ENCODE data around the gene MFN2. TPM values are rescaled to one million over a fixed set of nuclear protein-coding genes. Genes with fewer than 3 reads are reported as not detected.

The MFN2 gene
- total RNA-seq, 4 donors from 2014 or later: 176 to 282 (median 217) TPM

- TF ChIP-seq POLR2A (IDR thresholded peaks at IDR 0.05) (no peak), CTCF (IDR thresholded peaks at IDR 0.05 in 4 of 5, conservative IDR thresholded peaks at IDR 0.05 in 1 of 5) (no peak)
- DNase-seq (no peak), ATAC-seq (no peak)
- H3K36me3 ChIP-seq: peaks cover 0 to 46% of the 10 kb centered on the region in 2 donors
- intact Hi-C loops (cut with DNase I; ENCODE audit: low total_unique reads) (no loop called here), in situ Hi-C loops (cut with MboI; ENCODE audit: low sequenced_read_pairs in 4 of 4) (loop anchor here in 2 of 4 donors (25.0 kb wide), 1 partner anchor 120 kb away; the partner anchor contains the start of gene NPPA (in 2 of the 2))
- no peaks in the 10 kb centered on the region for H3K27me3 ChIP-seq
- H3K9me3 ChIP-seq: no peaks in the 10 kb centered on the region
- H3K4me1 ChIP-seq: no peaks in the 10 kb centered on the region
- H3K27ac ChIP-seq: no peak overlapping the region
- H3K4me3 ChIP-seq: no peak overlapping the region
These were observed 22.8 kb upstream of the MFN2 start for GRCh38 chr1:11957398-11957797.

DNA sequence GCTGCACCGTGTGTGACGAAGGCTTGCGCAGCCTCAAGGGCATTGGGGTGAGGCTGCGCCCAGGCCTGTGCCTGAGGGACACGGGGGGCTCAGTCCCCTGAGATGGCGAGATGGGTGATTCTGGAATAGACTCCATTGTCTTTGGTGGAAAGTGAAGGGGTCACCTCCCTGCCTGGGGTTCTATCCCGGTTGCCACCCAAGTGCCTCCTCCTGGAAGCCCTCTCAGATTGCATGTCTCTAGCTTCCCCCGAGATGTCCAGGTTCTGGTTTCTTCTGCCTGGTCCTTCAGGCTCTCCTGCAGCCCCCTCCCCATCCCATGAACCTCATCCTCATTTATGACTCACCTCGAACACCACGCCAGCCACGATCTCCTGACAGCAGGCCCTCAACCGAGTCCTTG lies 22.3 kb upstream of the MFN2 start:
- Histone ChIP-seq H3K4me3 (no peak overlapping the region), H3K4me1 (no peaks in the 10 kb centered on the region), H3K36me3 (peaks cover 0 to 51% of the 10 kb centered on the region in 2 donors), H3K9me3 (no peaks in the 10 kb centered on the region), H3K27me3 (no peaks in the 10 kb centered on the region), H3K27ac (no peak overlapping the region)
- in situ Hi-C loops (cut with MboI; ENCODE audit: low sequenced_read_pairs in 4 of 4): loop anchor here in 2 of 4 donors (25.0 kb wide), 1 partner anchor 121 kb away; the partner anchor contains the start of gene NPPA (in 2 of the 2)
- intact Hi-C loops (cut with DNase I; ENCODE audit: low total_unique reads): no loop called here
- DNase-seq: no peak
- TF ChIP-seq CTCF (IDR thresholded peaks at IDR 0.05 in 4 of 5, conservative IDR thresholded peaks at IDR 0.05 in 1 of 5) (no peak), POLR2A (IDR thresholded peaks at IDR 0.05) (no peak)
- ATAC-seq: no peak

DNA sequence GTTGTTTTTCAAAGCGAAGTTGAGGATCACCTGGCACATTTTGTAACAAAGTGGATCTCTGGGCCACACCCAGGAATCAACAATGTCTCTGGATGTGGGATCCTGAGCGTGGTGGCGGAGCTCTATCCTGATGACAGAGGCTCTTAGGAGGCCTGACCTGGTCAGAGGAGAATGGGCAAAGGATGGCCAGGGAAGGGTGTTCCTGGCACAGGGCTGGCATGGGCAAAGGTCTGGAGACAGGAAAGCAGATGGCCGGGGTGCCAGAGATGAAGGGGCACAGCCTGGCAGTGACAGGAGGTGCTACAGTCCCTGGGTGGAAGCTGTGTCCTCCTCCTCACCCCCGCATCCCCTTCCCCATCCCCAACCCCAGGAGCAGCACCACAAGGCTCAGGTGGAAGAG lies 20.0 kb upstream of the MFN2 start:
- Histone ChIP-seq H3K9me3 (no peaks in the 10 kb centered on the region), H3K27me3 (no peaks in the 10 kb centered on the region), H3K4me1 (no peaks in the 10 kb centered on the region), H3K36me3 (peaks cover 0 to 73% of the 10 kb centered on the region in 2 donors), H3K27ac (no peak overlapping the region), H3K4me3 (no peak overlapping the region)
- intact Hi-C loops (cut with DNase I; ENCODE audit: low total_unique reads) (no loop called here), in situ Hi-C loops (cut with MboI; ENCODE audit: low sequenced_read_pairs in 4 of 4) (loop anchor here (10.0 to 25.0 kb wide), 2 partner anchors 123 to 125 kb away; partner anchors contain the start of gene NPPA (in 2 of the 4))
- DNase-seq (no peak), ATAC-seq (no peak)
- no peak for TF ChIP-seq CTCF (IDR thresholded peaks at IDR 0.05 in 4 of 5, conservative IDR thresholded peaks at IDR 0.05 in 1 of 5)
- no peak for TF ChIP-seq POLR2A (IDR thresholded peaks at IDR 0.05)

GRCh38 chr1:11960715-11961114 lies 19.5 kb upstream of the MFN2 start:
- H3K36me3 ChIP-seq: peaks cover 0 to 75% of the 10 kb centered on the region in 2 donors
- no peak overlapping the region for H3K4me3 ChIP-seq
- in situ Hi-C loops (cut with MboI; ENCODE audit: low sequenced_read_pairs in 4 of 4): loop anchor here (10.0 to 25.0 kb wide), 2 partner anchors 123 to 126 kb away; partner anchors contain the start of gene NPPA (in 2 of the 4)
- no peak for TF ChIP-seq POLR2A (IDR thresholded peaks at IDR 0.05)
- no peak for TF ChIP-seq CTCF (IDR thresholded peaks at IDR 0.05 in 4 of 5, conservative IDR thresholded peaks at IDR 0.05 in 1 of 5)
- H3K4me1 ChIP-seq: no peaks in the 10 kb centered on the region
- intact Hi-C loops (cut with DNase I; ENCODE audit: low total_unique reads): no loop called here
- H3K27ac ChIP-seq: peak overlapping the region in 1 of 4 donors; percentile 18
- ATAC-seq (no peak), DNase-seq (no peak)
- no peaks in the 10 kb centered on the region for H3K27me3 ChIP-seq
- H3K9me3 ChIP-seq: no peaks in the 10 kb centered on the region

DNA sequence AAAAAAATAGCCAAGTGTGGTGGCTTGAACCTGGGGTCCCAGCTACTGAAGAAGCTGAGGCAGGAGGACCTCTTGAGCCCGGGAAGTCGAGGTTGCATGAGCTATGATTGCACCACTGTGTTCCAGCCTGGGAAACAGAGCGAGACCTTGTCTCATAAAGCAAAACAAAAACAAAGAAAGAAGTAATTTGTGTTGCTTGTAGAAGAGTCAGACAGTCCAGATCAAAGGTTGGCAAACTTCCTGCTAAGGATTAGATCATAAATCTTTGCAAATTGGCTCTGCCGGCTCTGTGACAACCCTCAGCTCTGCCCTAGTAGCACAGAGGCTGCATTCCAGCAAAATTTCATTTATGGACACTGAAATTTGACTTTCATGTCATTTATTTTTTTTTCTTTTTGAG lies 19.0 kb upstream of the MFN2 start:
- Histone ChIP-seq H3K36me3 (peaks cover 0 to 76% of the 10 kb centered on the region in 2 donors), H3K4me1 (no peaks in the 10 kb centered on the region), H3K27ac (no peak overlapping the region), H3K27me3 (no peaks in the 10 kb centered on the region), H3K9me3 (no peaks in the 10 kb centered on the region), H3K4me3 (no peak overlapping the region)
- intact Hi-C loops (cut with DNase I; ENCODE audit: low total_unique reads): no loop called here
- ATAC-seq (peak in 1 of 2 donors; percentile 28), DNase-seq (no peak)
- in situ Hi-C loops (cut with MboI; ENCODE audit: low sequenced_read_pairs in 4 of 4): loop anchor here (10.0 to 25.0 kb wide), 2 partner anchors 124 to 126 kb away; partner anchors contain the start of gene NPPA (in 2 of the 4)
- TF ChIP-seq CTCF (IDR thresholded peaks at IDR 0.05 in 4 of 5, conservative IDR thresholded peaks at IDR 0.05 in 1 of 5) (no peak), POLR2A (IDR thresholded peaks at IDR 0.05) (no peak)

Data from gastrocnemius medialis (tissue), 4 donors.